Hematopoietic multipotent progenitor cell treated with erythropoietin and hydrocortisone succinate and interleukin-3 and kit ligand, for 17 days (in vitro differentiated cells): ENCODE results near the gene MCRIP1.
"Not testable (repeated sequence)": the region's sequence is repeated elsewhere in the genome, so short reads cannot be mapped to it uniquely, and the experiment has no call there.

Source experiments
- DNase-seq: peaks from one replicate; pipeline ENCODE4 v3.0.0-alpha.2; 2015; ENCODE audit warnings: low spot score

Gene MCRIP1

GRCh38 chr17:81840826-81841778 lies 8.0 kb upstream of the MCRIP1 start:
- no peak for DNase-seq

- not testable (repeated sequence) for DNase-seq
These were observed 7.0 kb upstream of the MCRIP1 start for GRCh38 chr17:81840059-81840458.

- DNase-seq: no peak
These were observed 6.2 kb upstream of the MCRIP1 start for GRCh38 chr17:81839301-81839700.

GRCh38 chr17:81838753-81839255 lies 5.7 kb upstream of the MCRIP1 start:
- DNase-seq: no peak

GRCh38 chr17:81837641-81838040 lies 4.5 kb upstream of the MCRIP1 start:
- DNase-seq: no peak

- no peak for DNase-seq
These were observed 1.8 kb upstream of the MCRIP1 start, which contains the start of gene PPP1R27 for GRCh38 chr17:81834831-81835267. Gene PPP1R27 (minus strand): TSS chr17:81835050. CDS start chr17:81834953, 97 bp downstream.

- DNase-seq: no peak
These were observed 1.1 kb upstream of the MCRIP1 start for GRCh38 chr17:81833921-81834830.

GRCh38 chr17:81832608-81833159 lies 407 bp downstream of the MCRIP1 start:
- no peak for DNase-seq

- DNase-seq: peak; percentile 10
These were observed 1.0 kb downstream of the MCRIP1 start for GRCh38 chr17:81831957-81832607.

GRCh38 chr17:81831563-81831956 lies 1.5 kb downstream of the MCRIP1 start:
- peak; percentile 19 for DNase-seq

GRCh38 chr17:81829858-81830257 lies 3.2 kb downstream of the MCRIP1 start:
- DNase-seq: no peak

- no peak for DNase-seq
These were observed 4.4 kb downstream of the MCRIP1 start for GRCh38 chr17:81828656-81829055.

- no peak for DNase-seq
These were observed 7.1 kb downstream of the MCRIP1 start for GRCh38 chr17:81825841-81826466.

GRCh38 chr17:81824595-81824994 lies 8.5 kb downstream of the MCRIP1 start:
- DNase-seq: no peak

- DNase-seq: no peak
These were observed 9.1 kb downstream of the MCRIP1 start for GRCh38 chr17:81823820-81824550.

- DNase-seq: no peak
These were observed 9.9 kb downstream of the MCRIP1 start for GRCh38 chr17:81822996-81823819.

GRCh38 chr17:81822312-81822637 lies 10.8 kb downstream of the MCRIP1 start:
- no peak for DNase-seq

- DNase-seq: peak; percentile 44
These were observed 11.3 kb downstream of the MCRIP1 start for GRCh38 chr17:81821603-81822311.

GRCh38 chr17:81821147-81821546 lies 11.9 kb downstream of the MCRIP1 start:
- DNase-seq: no peak
